ENCODE measurements around the gene MELTF. TPM values are rescaled to one million over a fixed set of nuclear protein-coding genes. Genes with fewer than 3 reads are reported as not detected.

MELTF gene
- total and polyA plus RNA-seq, 2 donors (not counting 1 experiment from before 2014, with no cell fraction given), result 0.13 to 2.9 TPM

DNA sequence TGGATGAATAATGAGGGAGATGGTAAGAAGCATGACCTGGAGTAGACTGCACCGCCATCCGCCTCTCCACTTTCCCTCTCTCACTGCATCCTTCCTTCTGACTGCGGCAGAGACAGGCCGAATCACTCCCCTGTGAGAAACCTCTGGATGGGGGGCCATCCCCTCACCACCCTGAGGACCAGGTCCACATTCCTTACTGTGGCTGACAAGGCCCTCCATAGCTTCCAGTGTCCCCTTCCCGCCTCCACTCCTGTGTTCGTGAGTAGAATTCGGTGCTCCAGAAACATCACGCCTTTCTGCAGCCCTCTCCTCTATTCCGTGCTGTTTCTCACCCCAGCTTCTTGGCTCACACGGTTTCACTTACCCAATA is 63.8 kb downstream of the MELTF start:
- no peak overlapping the region for H2AFZ ChIP-seq (ENCODE audit: insufficient read depth, low read depth, low read length, poor library complexity, severe bottlenecking)
- TF ChIP-seq EZH2 (IDR thresholded peaks at IDR 0.05; ENCODE audit: borderline replicate concordance, insufficient read depth, low read depth, low read length, poor library complexity, severe bottlenecking), result no peak
- TF ChIP-seq, protein P1, sequence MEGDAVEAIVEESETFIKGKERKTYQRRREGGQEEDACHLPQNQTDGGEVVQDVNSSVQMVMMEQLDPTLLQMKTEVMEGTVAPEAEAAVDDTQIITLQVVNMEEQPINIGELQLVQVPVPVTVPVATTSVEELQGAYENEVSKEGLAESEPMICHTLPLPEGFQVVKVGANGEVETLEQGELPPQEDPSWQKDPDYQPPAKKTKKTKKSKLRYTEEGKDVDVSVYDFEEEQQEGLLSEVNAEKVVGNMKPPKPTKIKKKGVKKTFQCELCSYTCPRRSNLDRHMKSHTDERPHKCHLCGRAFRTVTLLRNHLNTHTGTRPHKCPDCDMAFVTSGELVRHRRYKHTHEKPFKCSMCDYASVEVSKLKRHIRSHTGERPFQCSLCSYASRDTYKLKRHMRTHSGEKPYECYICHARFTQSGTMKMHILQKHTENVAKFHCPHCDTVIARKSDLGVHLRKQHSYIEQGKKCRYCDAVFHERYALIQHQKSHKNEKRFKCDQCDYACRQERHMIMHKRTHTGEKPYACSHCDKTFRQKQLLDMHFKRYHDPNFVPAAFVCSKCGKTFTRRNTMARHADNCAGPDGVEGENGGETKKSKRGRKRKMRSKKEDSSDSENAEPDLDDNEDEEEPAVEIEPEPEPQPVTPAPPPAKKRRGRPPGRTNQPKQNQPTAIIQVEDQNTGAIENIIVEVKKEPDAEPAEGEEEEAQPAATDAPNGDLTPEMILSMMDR (IDR thresholded peaks at IDR 0.05), result no peak
- no peaks in the 10 kb centered on the region for H3K27me3 ChIP-seq (replicated peaks in 1 of 4; ENCODE audit: control extremely low read depth in 1 of 4, control insufficient read depth in 3 of 4, insufficient read depth in 4 of 4, low read length in 3 of 4)
- POLR2A ChIA-PET, result no interaction called here
- no peak overlapping the region for H3K27ac Mint-ChIP-seq
- H3K9ac ChIP-seq (ENCODE audit: low read length), result no peak overlapping the region
- H3K79me2 ChIP-seq (ENCODE audit: control insufficient read depth, insufficient read depth, low read length), result no peaks in the 10 kb centered on the region
- DNase-seq, result no peak
- peaks cover under 1% of the 10 kb centered on the region for H3K27me3 Mint-ChIP-seq
- peaks cover 34% of the 10 kb centered on the region for H3K4me1 Mint-ChIP-seq
- CTCF ChIA-PET, result no interaction called here
- no peaks in the 10 kb centered on the region for H3K9me3 ChIP-seq (ENCODE audit: control extremely low read depth in 1 of 3, control insufficient read depth in 2 of 3, insufficient read depth in 1 of 3, low read length in 2 of 3)
- intact Hi-C loops (cut with micrococcal nuclease), result no loop called here
- no peaks in the 10 kb centered on the region for H3K9me3 Mint-ChIP-seq (ENCODE audit: insufficient read depth)
- H3K4me2 ChIP-seq (replicated peaks; ENCODE audit: low read depth, low read length, poor library complexity, severe bottlenecking), result no peak overlapping the region
- no peak for ATAC-seq (ENCODE audit: low read depth)
- H3K4me3 Mint-ChIP-seq, result no peak overlapping the region
- H3K4me3 ChIP-seq (ENCODE audit: control extremely low read depth in 1 of 5, extremely low read depth in 1 of 5, insufficient read depth in 1 of 5, low read depth in 2 of 5, low read length in 4 of 5), result no peak overlapping the region
- 96% methylated on average over 10 of the region's 10 CpGs for WGBS (ENCODE audit: insufficient coverage)
- H3K27ac ChIP-seq (ENCODE audit: low read length in 2 of 2), result no peak overlapping the region
- no peaks in the 10 kb centered on the region for H3K36me3 ChIP-seq (replicated peaks in 1 of 2; ENCODE audit: control extremely low read depth in 1 of 2, control insufficient read depth in 1 of 2, extremely low read depth in 1 of 2, insufficient read depth in 2 of 2, low read length in 1 of 2)
- no peaks in the 10 kb centered on the region for H4K20me1 ChIP-seq (ENCODE audit: control insufficient read depth, insufficient read depth, low read length, poor library complexity, severe bottlenecking)
- H3K4me1 ChIP-seq (ENCODE audit: control insufficient read depth in 2 of 2, insufficient read depth in 2 of 2, low read length in 2 of 2), result peaks cover 11 to 26% of the 10 kb centered on the region in 2 donors

DNA sequence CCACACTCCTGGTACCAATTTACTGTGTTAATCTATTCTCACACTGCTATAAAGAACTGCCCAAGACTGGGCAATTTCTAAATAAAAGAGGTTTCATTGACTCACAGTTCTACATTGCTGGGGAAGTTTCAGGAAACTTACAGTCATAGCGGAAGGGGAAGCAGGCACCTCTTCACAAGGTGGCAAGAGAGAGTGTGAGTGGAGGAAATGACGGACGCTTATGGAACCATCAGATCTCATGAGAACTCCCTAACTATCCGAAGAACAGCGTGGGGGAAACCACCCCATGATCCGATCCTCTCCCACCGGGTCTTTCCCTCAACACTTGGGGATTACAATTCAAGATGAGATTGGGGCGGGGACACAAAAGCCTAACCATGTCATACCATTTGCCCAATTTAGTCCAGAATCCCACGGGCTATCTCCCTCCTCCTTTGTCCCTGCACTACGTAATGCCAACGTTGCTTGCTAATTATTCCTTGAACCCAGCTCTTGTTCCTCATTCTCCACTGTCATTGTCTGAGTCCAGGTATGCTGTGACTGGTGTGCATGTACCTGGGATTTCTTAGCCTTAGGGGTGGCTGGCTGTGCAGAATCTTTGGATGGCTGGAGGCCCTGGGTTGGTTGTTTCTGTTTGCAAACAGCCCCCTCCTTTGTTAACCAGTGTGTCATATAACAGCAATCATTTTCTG is 64.4 kb downstream of the MELTF start:
- Mint-ChIP-seq H3K9me3 (ENCODE audit: insufficient read depth) (no peaks in the 10 kb centered on the region), H3K27me3 (no peaks in the 10 kb centered on the region), H3K4me1 (peaks cover 31% of the 10 kb centered on the region), H3K4me3 (no peak overlapping the region), H3K27ac (no peak overlapping the region)
- H3K36me3 ChIP-seq (replicated peaks in 1 of 2; ENCODE audit: control extremely low read depth in 1 of 2, control insufficient read depth in 1 of 2, extremely low read depth in 1 of 2, insufficient read depth in 2 of 2, low read length in 1 of 2), result no peaks in the 10 kb centered on the region
- DNase-seq, result no peak
- 95% methylated on average over 5 of the region's 11 CpGs for WGBS (ENCODE audit: insufficient coverage)
- intact Hi-C loops (cut with micrococcal nuclease), result no loop called here
- no peaks in the 10 kb centered on the region for H4K20me1 ChIP-seq (ENCODE audit: control insufficient read depth, insufficient read depth, low read length, poor library complexity, severe bottlenecking)
- peaks cover 11 to 25% of the 10 kb centered on the region in 2 donors for H3K4me1 ChIP-seq (ENCODE audit: control insufficient read depth in 2 of 2, insufficient read depth in 2 of 2, low read length in 2 of 2)
- no peak overlapping the region for H2AFZ ChIP-seq (ENCODE audit: insufficient read depth, low read depth, low read length, poor library complexity, severe bottlenecking)
- H3K27ac ChIP-seq (ENCODE audit: low read length in 2 of 2), result no peak overlapping the region
- no peak overlapping the region for H3K4me3 ChIP-seq (ENCODE audit: control extremely low read depth in 1 of 5, extremely low read depth in 1 of 5, insufficient read depth in 1 of 5, low read depth in 2 of 5, low read length in 4 of 5)
- H3K27me3 ChIP-seq (replicated peaks in 1 of 4; ENCODE audit: control extremely low read depth in 1 of 4, control insufficient read depth in 3 of 4, insufficient read depth in 4 of 4, low read length in 3 of 4), result no peaks in the 10 kb centered on the region
- TF ChIP-seq, protein P1 (IDR thresholded peaks at IDR 0.05), result no peak
- no peak for TF ChIP-seq EZH2 (IDR thresholded peaks at IDR 0.05; ENCODE audit: borderline replicate concordance, insufficient read depth, low read depth, low read length, poor library complexity, severe bottlenecking)
- H3K4me2 ChIP-seq (replicated peaks; ENCODE audit: low read depth, low read length, poor library complexity, severe bottlenecking), result no peak overlapping the region
- ChIA-PET CTCF (no interaction called here), POLR2A (no interaction called here)
- H3K9ac ChIP-seq (ENCODE audit: low read length), result no peak overlapping the region
- no peaks in the 10 kb centered on the region for H3K9me3 ChIP-seq (ENCODE audit: control extremely low read depth in 1 of 3, control insufficient read depth in 2 of 3, insufficient read depth in 1 of 3, low read length in 2 of 3)
- no peak for ATAC-seq (ENCODE audit: low read depth)
- no peaks in the 10 kb centered on the region for H3K79me2 ChIP-seq (ENCODE audit: control insufficient read depth, insufficient read depth, low read length)
